ENCODE data around the gene SPATA20. TPM values are rescaled to one million over a fixed set of nuclear protein-coding genes. Genes with fewer than 3 reads are reported as not detected.

SPATA20 gene
- total and polyA plus RNA-seq, 11 donors, result 13.8 to 83.0 (median 52.3) TPM

DNA sequence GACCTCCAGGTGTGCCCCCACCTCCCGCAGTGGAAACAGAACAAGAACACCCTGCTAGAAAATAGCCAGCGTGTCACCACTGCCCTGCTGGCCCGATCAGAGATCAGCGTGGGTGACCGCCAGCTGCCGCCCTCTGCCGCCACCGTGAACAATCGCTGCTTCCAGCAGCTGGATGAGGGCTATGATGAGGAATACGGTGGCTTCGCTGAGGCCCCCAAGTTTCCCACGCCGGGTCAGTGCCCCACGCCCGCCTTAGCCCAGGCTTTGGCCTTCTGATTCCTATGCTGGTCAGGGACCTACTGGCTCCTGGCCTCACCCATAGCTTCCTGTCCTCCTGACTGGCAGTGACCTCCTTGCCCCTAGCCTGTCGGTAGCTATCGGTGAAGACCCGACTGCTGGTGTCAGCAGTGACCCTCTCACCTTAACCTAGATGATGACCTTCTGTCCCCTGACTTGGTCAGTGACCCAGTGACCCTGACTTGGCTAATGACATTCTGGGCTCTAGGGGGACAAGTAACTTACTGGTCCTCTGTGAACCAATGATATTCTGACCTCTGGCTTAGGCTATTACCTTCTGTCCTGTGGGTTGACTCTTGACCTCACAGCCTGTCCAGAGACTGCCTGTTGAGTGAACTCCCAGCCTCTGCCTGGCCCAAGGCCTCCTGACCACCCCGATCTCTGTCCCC lies 2.4 kb downstream of the SPATA20 start:
- Histone ChIP-seq H3K36me3 (peaks cover 0 to 24% (median 0%) of the 10 kb centered on the region in 9 donors), H3K4me1 (peaks cover 0 to 25% (median 15%) of the 10 kb centered on the region in 12 donors), H3K4me3 (no peak overlapping the region), H3K9me3 (no peaks in the 10 kb centered on the region), H3K27ac (no peak overlapping the region), H3K27me3 (peaks cover 0 to 2% (median 0%) of the 10 kb centered on the region in 9 donors)
- ATAC-seq (no peak), DNase-seq (no peak)
- no peak for TF ChIP-seq POLR2A (IDR thresholded peaks at IDR 0.05)
- TF ChIP-seq, protein P1, sequence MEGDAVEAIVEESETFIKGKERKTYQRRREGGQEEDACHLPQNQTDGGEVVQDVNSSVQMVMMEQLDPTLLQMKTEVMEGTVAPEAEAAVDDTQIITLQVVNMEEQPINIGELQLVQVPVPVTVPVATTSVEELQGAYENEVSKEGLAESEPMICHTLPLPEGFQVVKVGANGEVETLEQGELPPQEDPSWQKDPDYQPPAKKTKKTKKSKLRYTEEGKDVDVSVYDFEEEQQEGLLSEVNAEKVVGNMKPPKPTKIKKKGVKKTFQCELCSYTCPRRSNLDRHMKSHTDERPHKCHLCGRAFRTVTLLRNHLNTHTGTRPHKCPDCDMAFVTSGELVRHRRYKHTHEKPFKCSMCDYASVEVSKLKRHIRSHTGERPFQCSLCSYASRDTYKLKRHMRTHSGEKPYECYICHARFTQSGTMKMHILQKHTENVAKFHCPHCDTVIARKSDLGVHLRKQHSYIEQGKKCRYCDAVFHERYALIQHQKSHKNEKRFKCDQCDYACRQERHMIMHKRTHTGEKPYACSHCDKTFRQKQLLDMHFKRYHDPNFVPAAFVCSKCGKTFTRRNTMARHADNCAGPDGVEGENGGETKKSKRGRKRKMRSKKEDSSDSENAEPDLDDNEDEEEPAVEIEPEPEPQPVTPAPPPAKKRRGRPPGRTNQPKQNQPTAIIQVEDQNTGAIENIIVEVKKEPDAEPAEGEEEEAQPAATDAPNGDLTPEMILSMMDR (IDR thresholded peaks at IDR 0.05), result no peak
- intact Hi-C loops (cut with DNase I), result loop anchor here in 9 of 10 donors (5.0 to 10.0 kb wide), 12 partner anchors 67 to 415 kb away; partner anchors contain the start of gene ANKRD40 (in 1 of the 9)
- 92 to 93% (median 92%) methylated on average over 19 of the region's 19 CpGs for WGBS, 4 donors

- 90 to 96% (median 94%) methylated on average over 11 of the region's 11 CpGs for WGBS, 4 donors
- intact Hi-C loops (cut with DNase I), result loop anchor here (1.0 to 10.0 kb wide), 16 partner anchors 62 to 415 kb away; partner anchors contain the start of gene ANKRD40 (in 1 of the 10)
- DNase-seq, result no peak
- H3K9me3 ChIP-seq, result no peaks in the 10 kb centered on the region
- peaks cover 0 to 2% (median 0%) of the 10 kb centered on the region in 9 donors for H3K27me3 ChIP-seq
- no peak overlapping the region for H3K4me3 ChIP-seq
- peaks cover 0 to 25% (median 15%) of the 10 kb centered on the region in 12 donors for H3K4me1 ChIP-seq
- H3K36me3 ChIP-seq, result peaks cover 0 to 25% (median 0%) of the 10 kb centered on the region in 9 donors
- no peak for ATAC-seq
- no peak for TF ChIP-seq POLR2A (IDR thresholded peaks at IDR 0.05)
- TF ChIP-seq, protein P1 (IDR thresholded peaks at IDR 0.05), result no peak
- no peak overlapping the region for H3K27ac ChIP-seq
These were observed 3.0 kb downstream of the SPATA20 start for GRCh38 chr17:50549969-50550368.

GRCh38 chr17:50550661-50551432 lies 3.9 kb downstream of the SPATA20 start:
- peak overlapping the region in 2 of 12 donors; percentile 26 to 34 for H3K27ac ChIP-seq

More at GRCh38 chr17:50550661-50551432, 3.9 kb downstream of the SPATA20 start:
- Histone ChIP-seq H3K4me3 (no peak overlapping the region), H3K36me3 (peaks cover 0 to 34% (median 7%) of the 10 kb centered on the region in 9 donors), H3K27me3 (peaks cover 0 to 2% (median 0%) of the 10 kb centered on the region in 9 donors), H3K4me1 (peaks cover 0 to 25% (median 15%) of the 10 kb centered on the region in 12 donors), H3K9me3 (no peaks in the 10 kb centered on the region)
- ATAC-seq, result peak; percentile 44 to 83 (median 70)
- TF ChIP-seq, protein P1 (IDR thresholded peaks at IDR 0.05), result peak; percentile 66 to 93 (median 87)
- TF ChIP-seq POLR2A (IDR thresholded peaks at IDR 0.05), result no peak
- peak; percentile 81 to 87 (median 85) for DNase-seq
- intact Hi-C loops (cut with DNase I), result loop anchor here in 8 of 10 donors (1.0 to 5.0 kb wide), 7 partner anchors 61 to 131 kb away; no protein-coding TSS in a partner anchor
- WGBS, 4 donors, result 51 to 53% (median 52%) methylated on average over 24 to 32 of the region's 32 CpGs

Measured in heart left ventricle (tissue), 16 donors.